ENCODE results near the gene SCN2B. TPM values are rescaled to one million over a fixed set of nuclear protein-coding genes. Genes with fewer than 3 reads are reported as not detected.

The SCN2B gene
- polyA plus RNA-seq, 1 of the 3 experiments (the other 2 are of a cell fraction), result 0.05 TPM

DNA sequence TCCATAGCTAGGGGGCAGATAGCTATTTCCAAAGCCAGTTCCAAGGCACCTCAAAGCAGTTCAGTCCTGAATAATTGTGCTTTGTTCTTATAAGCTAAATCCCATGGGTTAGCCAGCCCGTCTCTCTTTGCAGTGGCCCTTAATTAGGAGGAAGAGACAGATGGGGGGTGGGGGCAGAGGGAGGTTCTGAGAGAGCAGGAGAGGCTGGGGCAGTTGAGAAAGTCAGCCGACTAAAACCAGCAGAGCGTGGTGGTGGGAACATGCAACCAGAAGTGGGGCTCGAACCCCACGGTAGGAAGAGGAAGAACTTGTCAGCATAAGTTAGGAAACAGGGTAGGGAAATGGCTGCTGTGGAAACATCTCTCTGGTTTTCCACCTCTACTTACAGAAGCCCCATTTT lies 12.9 kb downstream of the SCN2B start:
- H3K36me3 ChIP-seq (replicated peaks in 1 of 2; ENCODE audit: control insufficient read depth in 1 of 2, insufficient read depth in 2 of 2, low read length in 1 of 2), result no peaks in the 10 kb centered on the region
- POLR2A ChIA-PET, result interaction anchor here (0.8 kb wide), 1 partner anchor 10 kb away, joined by 3 read pairs; no protein-coding TSS in a partner anchor
- no peak overlapping the region for H2AFZ ChIP-seq (ENCODE audit: low read depth)
- 49% methylated on average over 5 of the region's 5 CpGs for WGBS (ENCODE audit: low lambda C conversion rate)
- peaks cover 37% of the 10 kb centered on the region for H3K27me3 ChIP-seq (ENCODE audit: insufficient read depth)
- no peaks in the 10 kb centered on the region for H3K9me3 ChIP-seq
- no peak overlapping the region for H3K27ac ChIP-seq (ENCODE audit: low read depth in 2 of 2, low read length in 1 of 2)
- H3K4me2 ChIP-seq, result no peak overlapping the region
- H3K79me2 ChIP-seq (ENCODE audit: insufficient read depth), result no peaks in the 10 kb centered on the region
- H3F3A ChIP-seq (replicated peaks; ENCODE audit: insufficient read depth), result no peaks in the 10 kb centered on the region
- no peaks in the 10 kb centered on the region for H3K4me1 ChIP-seq (ENCODE audit: control insufficient read depth in 1 of 2, insufficient read depth in 2 of 2, low read depth in 1 of 2, low read length in 1 of 2)
- H3K9me2 ChIP-seq, result no peaks in the 10 kb centered on the region
- H3K9ac ChIP-seq, result no peak overlapping the region
- H3K4me3 ChIP-seq (ENCODE audit: low read depth in 2 of 2, low read length in 1 of 2), result no peak overlapping the region
- no peak for DNase-seq
- H4K20me1 ChIP-seq (ENCODE audit: insufficient read depth), result no peaks in the 10 kb centered on the region
- TF ChIP-seq FOSL2 (IDR thresholded peaks at IDR 0.05; ENCODE audit: borderline replicate concordance, low read depth) (no peak), MXI1 (IDR thresholded peaks at IDR 0.05; ENCODE audit: low read depth, low read length) (no peak), RFX5 (IDR thresholded peaks at IDR 0.05; ENCODE audit: low read length) (no peak), GATA2 (CRISPR knock-in tag; IDR thresholded peaks at IDR 0.05) (no peak), EZH2phosphoT487 (IDR thresholded peaks at IDR 0.05; ENCODE audit: borderline replicate concordance, low read depth) (no peak), FOXJ3 (CRISPR knock-in tag; IDR thresholded peaks at IDR 0.05) (no peak), CHD2 (IDR thresholded peaks at IDR 0.05; ENCODE audit: low read length, partially characterized antibody) (no peak), MAX (IDR thresholded peaks at IDR 0.05; ENCODE audit: low read depth) (no peak), JUND (IDR thresholded peaks at IDR 0.05) (no peak), GABPA (IDR thresholded peaks at IDR 0.05; ENCODE audit: low read depth) (no peak)
- TF ChIP-seq, protein P1, sequence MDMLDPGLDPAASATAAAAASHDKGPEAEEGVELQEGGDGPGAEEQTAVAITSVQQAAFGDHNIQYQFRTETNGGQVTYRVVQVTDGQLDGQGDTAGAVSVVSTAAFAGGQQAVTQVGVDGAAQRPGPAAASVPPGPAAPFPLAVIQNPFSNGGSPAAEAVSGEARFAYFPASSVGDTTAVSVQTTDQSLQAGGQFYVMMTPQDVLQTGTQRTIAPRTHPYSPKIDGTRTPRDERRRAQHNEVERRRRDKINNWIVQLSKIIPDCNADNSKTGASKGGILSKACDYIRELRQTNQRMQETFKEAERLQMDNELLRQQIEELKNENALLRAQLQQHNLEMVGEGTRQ (IDR thresholded peaks at IDR 0.05; ENCODE audit: borderline replicate concordance, low read depth, low read length), result no peak
- TF ChIP-seq, protein P2, sequence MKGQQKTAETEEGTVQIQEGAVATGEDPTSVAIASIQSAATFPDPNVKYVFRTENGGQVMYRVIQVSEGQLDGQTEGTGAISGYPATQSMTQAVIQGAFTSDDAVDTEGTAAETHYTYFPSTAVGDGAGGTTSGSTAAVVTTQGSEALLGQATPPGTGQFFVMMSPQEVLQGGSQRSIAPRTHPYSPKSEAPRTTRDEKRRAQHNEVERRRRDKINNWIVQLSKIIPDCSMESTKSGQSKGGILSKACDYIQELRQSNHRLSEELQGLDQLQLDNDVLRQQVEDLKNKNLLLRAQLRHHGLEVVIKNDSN (IDR thresholded peaks at IDR 0.05; ENCODE audit: borderline replicate concordance, low read depth), result no peak
- CTCF ChIA-PET, result interaction anchor here (0.5 to 1.8 kb wide), 6 partner anchors 8 to 190 kb away, joined by 3 to 10 read pairs (median 3); partner anchors contain the start of gene SCN4B

DNA sequence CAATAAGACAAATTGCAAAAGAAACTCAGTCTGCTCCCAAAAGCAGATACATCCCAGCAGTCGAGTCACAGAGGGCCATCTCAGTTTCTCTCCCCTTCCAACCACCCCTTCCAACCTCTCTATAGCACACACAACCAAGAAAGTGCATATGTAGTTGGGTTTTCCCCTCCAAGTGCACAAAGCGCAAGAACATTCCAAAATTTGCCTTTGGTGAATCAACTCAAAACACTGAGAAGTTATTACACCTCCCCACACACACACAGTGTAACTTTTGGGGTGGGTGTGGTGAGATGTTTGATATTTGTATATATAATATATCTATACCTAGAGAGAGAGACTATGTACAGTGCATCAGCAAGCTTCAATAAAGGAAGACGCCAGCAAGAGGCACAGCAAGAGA lies 13.6 kb downstream of the SCN2B start:
- Histone ChIP-seq H3K9me3 (no peaks in the 10 kb centered on the region), H2AFZ (ENCODE audit: low read depth) (no peak overlapping the region), H3K79me2 (ENCODE audit: insufficient read depth) (no peaks in the 10 kb centered on the region), H3K27me3 (ENCODE audit: insufficient read depth) (peaks cover 44% of the 10 kb centered on the region), H4K20me1 (ENCODE audit: insufficient read depth) (no peaks in the 10 kb centered on the region), H3F3A (replicated peaks; ENCODE audit: insufficient read depth) (no peaks in the 10 kb centered on the region), H3K4me3 (ENCODE audit: low read depth in 2 of 2, low read length in 1 of 2) (no peak overlapping the region), H3K27ac (ENCODE audit: low read depth in 2 of 2, low read length in 1 of 2) (no peak overlapping the region), H3K9me2 (no peaks in the 10 kb centered on the region), H3K36me3 (replicated peaks in 1 of 2; ENCODE audit: control insufficient read depth in 1 of 2, insufficient read depth in 2 of 2, low read length in 1 of 2) (no peaks in the 10 kb centered on the region), H3K4me1 (ENCODE audit: control insufficient read depth in 1 of 2, insufficient read depth in 2 of 2, low read depth in 1 of 2, low read length in 1 of 2) (no peaks in the 10 kb centered on the region), H3K9ac (no peak overlapping the region), H3K4me2 (no peak overlapping the region)
- no peak for TF ChIP-seq SMC3 (IDR thresholded peaks at IDR 0.05; ENCODE audit: low read depth, low read length)
- TF ChIP-seq IRF3 (IDR thresholded peaks at IDR 0.05; ENCODE audit: low read depth, low read length), result no peak
- TF ChIP-seq TCF12 (IDR thresholded peaks at IDR 0.05), result no peak
- no peak for TF ChIP-seq GABPA (IDR thresholded peaks at IDR 0.05; ENCODE audit: low read depth)
- TF ChIP-seq, protein P2 (IDR thresholded peaks at IDR 0.05; ENCODE audit: borderline replicate concordance, low read depth), result no peak
- no peak for TF ChIP-seq MEF2A (IDR thresholded peaks at IDR 0.05; ENCODE audit: borderline replicate concordance, low read depth)
- TF ChIP-seq MXI1 (IDR thresholded peaks at IDR 0.05; ENCODE audit: low read depth, low read length), result no peak
- TF ChIP-seq GATA2 (CRISPR knock-in tag; IDR thresholded peaks at IDR 0.05), result no peak
- TF ChIP-seq RXRA (IDR thresholded peaks at IDR 0.05; ENCODE audit: borderline replicate concordance, low read depth), result no peak
- no peak for TF ChIP-seq RAD21 (IDR thresholded peaks at IDR 0.05; ENCODE audit: low read length)
- CTCF ChIA-PET, result interaction anchor here (1.3 to 1.8 kb wide), 2 partner anchors 9 to 17 kb away, joined by 5 to 10 read pairs; no protein-coding TSS in a partner anchor
- 20% methylated on average over 3 of the region's 3 CpGs for WGBS (ENCODE audit: low lambda C conversion rate)
- no peak for DNase-seq
- POLR2A ChIA-PET, result interaction anchor here (0.8 kb wide), 1 partner anchor 10 kb away, joined by 3 read pairs; no protein-coding TSS in a partner anchor

Data from SK-N-SH (cell line).